HepG2 (cell line): ENCODE data around the gene KRTAP12-3. TPM values are rescaled to one million over a fixed set of nuclear protein-coding genes. Genes with fewer than 3 reads are reported as not detected.

Experiments used
- CBX5 ChIP-seq: sonication (generic); formaldehyde crosslinking; IDR thresholded peaks from 2 replicates; pipeline ENCODE4 v1.4.0; 2020; ENCODE audit warnings: missing genetic modification reagents, borderline replicate concordance
- CTCF ChIP-seq: sonication (generic); formaldehyde crosslinking; IDR thresholded peaks from 2 replicates; pipeline ENCODE4 v1.5.0; 2020; ENCODE audit warnings: mild to moderate bottlenecking, missing genetic modification reagents, moderate library complexity
- DNMT3B ChIP-seq: conservative IDR thresholded peaks from 2 replicates; pipeline ENCODE4 v1.6.1; 2016; ENCODE audit warnings: missing biosample characterization, control low read depth
- ETV6 ChIP-seq: sonication (generic); formaldehyde crosslinking; conservative IDR thresholded peaks from 2 replicates; pipeline ENCODE4 v1.4.0; 2020; ENCODE audit warnings: missing genetic modification reagents
- HMG20A ChIP-seq: IDR thresholded peaks from 2 replicates; pipeline ENCODE4 v1.6.1; 2016; ENCODE audit warnings: borderline replicate concordance
- HNRNPUL1 ChIP-seq: fragments of 200-400 bp; formaldehyde crosslinking; IDR thresholded peaks from 2 replicates; pipeline ENCODE4 v1.6.1; 2017; ENCODE audit warnings: low read depth, mild to moderate bottlenecking, low read length, moderate library complexity
- MEIS1 ChIP-seq: sonication (generic); formaldehyde crosslinking; IDR thresholded peaks from 2 replicates; pipeline ENCODE4 v1.9.0; 2021; ENCODE audit warnings: mild to moderate bottlenecking, missing genetic modification reagents, moderate library complexity, borderline replicate concordance
- PITX1 ChIP-seq: sonication (generic); formaldehyde crosslinking; IDR thresholded peaks from 2 replicates; pipeline ENCODE4 v1.5.1; 2020; ENCODE audit warnings: mild to moderate bottlenecking, missing genetic modification reagents
- RAD51 ChIP-seq: fragments of 450-650 bp; IDR thresholded peaks from 2 replicates; pipeline ENCODE4 v1.6.1; 2016; ENCODE audit warnings: borderline replicate concordance
- TMF1 ChIP-seq: sonication (generic); formaldehyde crosslinking; IDR thresholded peaks from 2 replicates; pipeline ENCODE4 v1.8.1; 2022; ENCODE audit warnings: low read depth, missing genetic modification reagents
- TP53 ChIP-seq: sonication (generic); formaldehyde crosslinking; conservative IDR thresholded peaks from 2 replicates; pipeline ENCODE4 v1.4.0; 2020; ENCODE audit warnings: missing genetic modification reagents
- ZBTB20 ChIP-seq: sonication (generic); formaldehyde crosslinking; IDR thresholded peaks from 2 replicates; pipeline ENCODE4 v1.8.1; 2023; ENCODE audit warnings: missing genetic modification reagents, low read depth, mild to moderate bottlenecking, borderline replicate concordance
- ZBTB33 ChIP-seq: sonication (generic); formaldehyde crosslinking; IDR thresholded peaks from 2 replicates; pipeline ENCODE4 v1.4.0; 2020; ENCODE audit warnings: missing genetic modification reagents
- ZMYM2 ChIP-seq: sonication (generic); formaldehyde crosslinking; IDR thresholded peaks from 2 replicates; pipeline ENCODE4 v1.8.0; 2022; ENCODE audit warnings: mild to moderate bottlenecking, missing genetic modification reagents
- ZMYM3 ChIP-seq: sonication (generic); formaldehyde crosslinking; IDR thresholded peaks from 2 replicates; pipeline ENCODE4 v1.5.1; 2020; ENCODE audit warnings: mild to moderate bottlenecking, missing genetic modification reagents
- ZNF274 ChIP-seq: sonication (generic); formaldehyde crosslinking; IDR thresholded peaks from 2 replicates; pipeline ENCODE4 v1.5.1; 2020; ENCODE audit warnings: mild to moderate bottlenecking, missing genetic modification reagents
- ZNF367 ChIP-seq: sonication (generic); formaldehyde crosslinking; IDR thresholded peaks from 2 replicates; pipeline ENCODE4 v1.4.0; 2020; ENCODE audit warnings: missing genetic modification reagents, borderline replicate concordance
- ZSCAN31 ChIP-seq: sonication (generic); formaldehyde crosslinking; IDR thresholded peaks from 2 replicates; pipeline ENCODE4 v1.5.0; 2020; ENCODE audit warnings: low read depth, mild to moderate bottlenecking, missing genetic modification reagents
- polyA plus RNA-seq, 8 experiments: library from polyadenylated mRNA; depleted of rRNA in 3 of 8; stranded (reverse) in 7 of 8; unstranded in 1 of 8; fragments of >200 nt; fragmentation: Illumina TruSeq in 4 of 8; extraction: Trizol in 4 of 8; gene quantifications; 2 replicates each; pipeline versions ENCODE4 v1.2.1 to v1.2.3, GENCODE V29; 2011 to 2016; ENCODE audit warnings: low read depth in 4 of 8, missing spikeins in 1 of 8, mixed read lengths in 1 of 8; ENCODE audit not compliant: insufficient read depth in 1 of 8
- total RNA-seq, 5 experiments: library from RNA; depleted of rRNA; stranded (reverse); fragments of >200 nt; fragmentation: Illumina TruSeq; extraction: Trizol; gene quantifications; 2 replicates each; pipeline ENCODE4 v1.2.3, GENCODE V29; 2016; ENCODE audit warnings: low read depth in 1 of 5
- TF ChIP-seq, protein P1 (sequence below): sonication (generic); formaldehyde crosslinking; conservative IDR thresholded peaks from 2 replicates; pipeline ENCODE4 v1.4.0; 2020; ENCODE audit warnings: missing genetic modification reagents
- TF ChIP-seq, protein P2 (sequence below): sonication (generic); formaldehyde crosslinking; IDR thresholded peaks from 2 replicates; pipeline ENCODE4 v1.5.0; 2020; ENCODE audit warnings: mild to moderate bottlenecking, low read depth, missing genetic modification reagents, borderline replicate concordance

Gene KRTAP12-3
- total and polyA plus RNA-seq, 2 of the 13 experiments (the other 11 are each of a cell fraction or from before 2014, with no cell fraction given), result not detected

DNA sequence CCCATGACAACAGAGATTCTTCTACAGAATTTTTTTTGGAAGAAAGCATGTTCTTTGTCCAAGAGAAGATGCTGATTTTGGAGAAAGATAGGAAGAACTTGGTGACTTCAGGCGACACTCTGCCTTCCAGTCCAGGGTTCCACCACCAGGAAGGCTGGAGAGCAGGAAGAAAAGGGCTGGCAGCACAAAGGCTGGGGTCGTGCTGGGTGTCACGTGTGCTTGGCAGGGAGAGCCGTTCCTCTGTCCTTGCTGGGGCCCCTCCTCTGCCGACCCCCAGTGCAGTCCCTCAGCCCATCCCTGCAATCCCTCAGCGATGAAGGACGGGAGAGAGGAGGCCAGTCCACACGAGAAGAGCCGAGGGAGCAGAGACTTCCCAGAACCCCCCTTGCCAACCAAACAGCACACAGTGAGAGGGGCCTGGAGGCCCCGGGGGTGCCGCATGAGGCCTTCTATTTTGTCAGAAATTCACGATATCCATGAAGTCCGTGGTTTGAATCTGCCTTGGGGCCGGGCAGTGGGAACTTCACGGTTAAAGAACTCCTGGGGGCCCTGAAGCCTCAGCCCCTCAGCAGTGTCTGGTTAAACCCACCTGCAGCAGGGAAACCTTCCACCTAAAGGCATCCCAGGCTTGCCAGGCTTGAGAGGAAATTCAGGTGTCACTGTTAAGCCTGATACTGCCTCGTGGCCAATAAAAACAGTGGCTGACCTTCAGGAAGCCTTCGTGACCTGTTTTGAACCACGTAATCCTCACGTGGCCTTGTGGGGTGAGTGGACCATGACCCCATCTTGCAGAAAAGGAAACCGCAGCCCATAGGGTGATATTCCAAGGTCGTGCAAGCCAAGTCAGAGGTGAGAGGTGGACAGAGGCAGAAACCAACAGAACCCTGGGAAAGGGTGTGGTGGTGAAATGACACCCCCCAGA is 42.6 kb downstream of the KRTAP12-3 start (continued):
- no peak for TF ChIP-seq RAD51
- no peak for TF ChIP-seq CTCF (CRISPR knock-in tag)
- no peak for TF ChIP-seq HNRNPUL1
- peak; percentile 65; the same call in 1 of the 2 replicates for TF ChIP-seq HMG20A
- peak; percentile 89 for TF ChIP-seq PITX1
- peak; percentile 89 for TF ChIP-seq ZMYM2 (CRISPR knock-in tag)
- TF ChIP-seq MEIS1, result 0 out of 2 replicates have a peak, but pooled peaks have one; percentile 33
- no peak for TF ChIP-seq DNMT3B (CRISPR knock-in tag)
- TF ChIP-seq, protein P1, sequence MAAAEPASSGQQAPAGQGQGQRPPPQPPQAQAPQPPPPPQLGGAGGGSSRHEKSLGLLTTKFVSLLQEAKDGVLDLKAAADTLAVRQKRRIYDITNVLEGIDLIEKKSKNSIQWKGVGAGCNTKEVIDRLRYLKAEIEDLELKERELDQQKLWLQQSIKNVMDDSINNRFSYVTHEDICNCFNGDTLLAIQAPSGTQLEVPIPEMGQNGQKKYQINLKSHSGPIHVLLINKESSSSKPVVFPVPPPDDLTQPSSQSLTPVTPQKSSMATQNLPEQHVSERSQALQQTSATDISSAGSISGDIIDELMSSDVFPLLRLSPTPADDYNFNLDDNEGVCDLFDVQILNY (CRISPR knock-in tag), result no peak
- peak; percentile 72; the same call in 1 of the 2 replicates for TF ChIP-seq ZMYM3
- peak; percentile 93; the same call in 1 of the 2 replicates for TF ChIP-seq ZBTB20
- TF ChIP-seq ETV6 (CRISPR knock-in tag), result no peak
- TF ChIP-seq TMF1 (CRISPR knock-in tag), result no peak
- 0 out of 2 replicates have a peak, but pooled peaks have one; percentile 36 for TF ChIP-seq ZNF274
- TF ChIP-seq ZBTB33 (CRISPR knock-in tag), result no peak
- no peak; the same call in 1 of the 2 replicates for TF ChIP-seq CBX5
- TF ChIP-seq TP53 (CRISPR knock-in tag), result no peak
- peak; percentile 71; the same call in 1 of the 2 replicates for TF ChIP-seq ZSCAN31 (CRISPR knock-in tag)
- TF ChIP-seq, protein P2, sequence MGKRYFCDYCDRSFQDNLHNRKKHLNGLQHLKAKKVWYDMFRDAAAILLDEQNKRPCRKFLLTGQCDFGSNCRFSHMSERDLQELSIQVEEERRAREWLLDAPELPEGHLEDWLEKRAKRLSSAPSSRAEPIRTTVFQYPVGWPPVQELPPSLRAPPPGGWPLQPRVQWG (CRISPR knock-in tag), result no peak
- TF ChIP-seq ZNF367 (CRISPR knock-in tag), result no peak
